ES-I3 (cell line): Measurements from ENCODE around the gene SERF2.
A peak's percentile ranks its signal among the peaks of the same experiment; 100 is the strongest.
"Not testable (repeated sequence)": the region's sequence is repeated elsewhere in the genome, so short reads cannot be mapped to it uniquely, and the experiment has no call there.

ENCODE experiments used
- H3K36me3 ChIP-seq: 2 replicates; pipeline ENCODE4 v1.6.1; 2013; ENCODE audit warnings: mild to moderate bottlenecking, low read length, control low read depth, moderate library complexity; ENCODE audit not compliant: insufficient read depth
- H3K4me1 ChIP-seq: 2 replicates; pipeline ENCODE4 v1.6.1; 2013; ENCODE audit warnings: mild to moderate bottlenecking, control low read depth, low read length; ENCODE audit not compliant: insufficient read depth
- H3K9ac ChIP-seq: 2 replicates; pipeline ENCODE4 v1.6.1; 2013; ENCODE audit warnings: low read depth, mild to moderate bottlenecking, low read length, moderate library complexity
- H3K9me3 ChIP-seq: 2 replicates; pipeline ENCODE4 v1.6.1; 2013; ENCODE audit warnings: mild to moderate bottlenecking, low read length, moderate library complexity; ENCODE audit not compliant: control insufficient read depth, insufficient read depth

Gene SERF2

DNA sequence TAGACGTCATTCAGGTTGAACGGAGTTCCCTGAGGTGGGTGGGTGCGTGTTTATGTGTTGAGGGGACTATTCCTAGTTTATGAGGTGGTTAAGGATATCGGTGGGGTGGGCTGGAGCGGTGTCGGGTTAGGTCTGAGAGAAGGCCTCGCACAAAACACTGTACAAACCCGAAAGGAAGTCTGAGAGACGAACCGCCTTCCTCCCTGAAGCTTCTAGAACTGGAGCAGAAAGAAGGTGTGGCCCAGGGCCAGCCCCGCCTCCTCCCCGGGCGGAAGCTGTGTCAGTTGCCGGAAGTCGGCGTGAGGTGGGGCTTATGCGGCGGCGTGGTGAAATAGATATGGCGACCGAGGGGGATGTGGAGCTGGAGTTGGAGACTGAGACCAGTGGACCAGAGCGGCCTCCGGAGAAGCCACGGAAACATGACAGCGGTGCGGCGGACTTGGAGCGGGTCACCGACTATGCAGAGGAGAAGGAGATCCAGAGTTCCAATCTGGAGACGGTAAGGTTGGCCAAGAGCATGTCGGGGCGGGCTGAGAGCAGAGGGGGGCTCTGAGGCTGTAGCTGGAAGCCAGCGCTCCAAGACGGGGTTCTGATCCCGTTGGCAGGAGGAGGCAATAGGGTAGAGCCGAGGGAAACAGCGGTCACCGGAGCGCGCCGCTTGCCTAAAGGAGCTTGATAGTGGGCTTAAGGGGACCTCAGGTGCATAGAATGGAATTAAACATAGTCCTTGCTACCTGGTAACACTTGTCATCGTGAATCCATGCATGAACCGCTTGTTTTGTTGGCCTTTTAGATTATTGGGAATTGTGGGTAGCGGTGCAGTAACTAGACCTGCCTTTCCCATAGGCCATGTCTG, 8.4 kb downstream of the SERF2 start, which contains the start of gene HYPK:
Gene HYPK (plus strand): TSS at position 314 of the 856 bp plus-strand sequence. CDS start 24 bp downstream, at position 338.
- H3K9me3 ChIP-seq, result no peaks in the 10 kb centered on the region
- peak within 1 kb of the TSS; percentile 79 for H3K9ac ChIP-seq
- H3K36me3 ChIP-seq, result peaks cover 9% of the 10 kb centered on the region
- H3K4me1 ChIP-seq, result peaks cover 4% of the 10 kb centered on the region; the same call in 1 of the 2 replicates

GRCh38 chr15:43802676-43803075, 10.6 kb downstream of the SERF2 start:
- not testable (repeated sequence) for H3K9ac ChIP-seq, H3K4me1 ChIP-seq, H3K9me3 ChIP-seq
- H3K36me3 ChIP-seq, result peaks cover 16% of the 10 kb centered on the region

DNA sequence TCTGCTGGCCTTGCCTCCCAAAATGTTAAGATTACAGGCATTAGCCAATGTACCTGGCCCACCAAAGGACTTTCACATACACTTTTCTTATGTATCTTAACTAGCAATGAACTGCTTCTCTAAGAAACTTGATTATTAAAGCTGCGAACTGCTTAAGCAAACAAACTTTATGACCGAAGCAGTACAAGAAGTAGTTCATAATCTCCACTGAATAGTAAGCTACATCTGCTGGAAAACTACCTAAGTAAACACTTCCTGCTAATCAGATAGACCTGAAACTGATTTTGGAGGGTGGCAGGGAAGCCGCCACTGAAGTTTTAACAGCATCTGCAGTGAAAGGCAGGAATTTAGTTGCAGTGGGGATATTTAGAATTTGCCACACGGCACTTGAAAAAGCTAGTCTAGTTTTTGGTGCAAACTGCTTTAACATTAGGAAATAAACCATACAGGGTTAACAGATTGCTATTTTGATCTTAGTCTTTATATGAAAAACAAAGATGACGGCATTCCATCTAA, 16.4 kb downstream of the SERF2 start:
- Histone ChIP-seq H3K9ac (no peak overlapping the region), H3K9me3 (no peaks in the 10 kb centered on the region), H3K36me3 (peaks cover 41% of the 10 kb centered on the region), H3K4me1 (no peaks in the 10 kb centered on the region)

- Histone ChIP-seq H3K36me3 (peaks cover 44% of the 10 kb centered on the region), H3K9ac (no peak overlapping the region), H3K4me1 (no peaks in the 10 kb centered on the region), H3K9me3 (no peaks in the 10 kb centered on the region)
These were observed 17.0 kb downstream of the SERF2 start for GRCh38 chr15:43808960-43809678.

GRCh38 chr15:43815064-43815463, 22.9 kb downstream of the SERF2 start:
- not testable (repeated sequence) for H3K9me3 ChIP-seq, H3K9ac ChIP-seq, H3K4me1 ChIP-seq
- peaks cover 13% of the 10 kb centered on the region for H3K36me3 ChIP-seq

GRCh38 chr15:43821505-43821904, 29.4 kb downstream of the SERF2 start:
- no peaks in the 10 kb centered on the region; the same call in 1 of the 2 replicates for H3K36me3 ChIP-seq
- no peak overlapping the region for H3K9ac ChIP-seq
- H3K9me3 ChIP-seq, result no peaks in the 10 kb centered on the region
- no peaks in the 10 kb centered on the region for H3K4me1 ChIP-seq

GRCh38 chr15:43824302-43825246, 32.5 kb downstream of the SERF2 start, which contains the start of gene MFAP1:
TSS of gene MFAP1 (minus strand) at chr15:43824690. CDS start at chr15:43824569, 121 bp downstream.
- Histone ChIP-seq H3K4me1 (no peaks in the 10 kb centered on the region), H3K9ac (peak within 1 kb of the TSS; percentile 92), H3K9me3 (no peaks in the 10 kb centered on the region), H3K36me3 (no peaks in the 10 kb centered on the region; the same call in 1 of the 2 replicates)

DNA sequence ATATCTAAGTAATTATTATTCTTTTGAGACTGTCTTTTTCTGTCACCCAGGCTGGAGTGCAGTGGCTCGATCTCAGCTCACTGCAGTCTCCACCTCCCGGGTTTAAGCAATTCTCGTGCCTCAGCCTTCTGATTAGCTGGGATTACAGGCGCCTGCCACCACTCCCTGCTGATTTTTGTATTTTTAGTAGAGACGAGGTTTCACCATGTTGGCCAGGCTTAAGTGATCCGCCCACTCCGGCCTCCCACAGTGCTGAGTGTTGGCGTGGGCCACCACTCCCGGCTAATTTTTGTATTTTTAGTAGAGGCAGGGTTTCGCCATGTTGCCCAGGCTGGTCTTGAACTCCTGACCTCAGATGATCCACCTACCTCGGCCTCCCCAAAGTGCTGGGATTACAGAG, 33.2 kb downstream of the SERF2 start:
- H3K36me3 ChIP-seq, H3K9me3 ChIP-seq, H3K4me1 ChIP-seq, H3K9ac ChIP-seq: not testable (repeated sequence)

GRCh38 chr15:43826029-43826507, 33.9 kb downstream of the SERF2 start:
- H3K36me3 ChIP-seq, result no peaks in the 10 kb centered on the region; the same call in 1 of the 2 replicates
- H3K9me3 ChIP-seq, result no peaks in the 10 kb centered on the region
- H3K4me1 ChIP-seq, result no peaks in the 10 kb centered on the region
- H3K9ac ChIP-seq, result peak overlapping the region; percentile 49; the same call in 1 of the 2 replicates

DNA sequence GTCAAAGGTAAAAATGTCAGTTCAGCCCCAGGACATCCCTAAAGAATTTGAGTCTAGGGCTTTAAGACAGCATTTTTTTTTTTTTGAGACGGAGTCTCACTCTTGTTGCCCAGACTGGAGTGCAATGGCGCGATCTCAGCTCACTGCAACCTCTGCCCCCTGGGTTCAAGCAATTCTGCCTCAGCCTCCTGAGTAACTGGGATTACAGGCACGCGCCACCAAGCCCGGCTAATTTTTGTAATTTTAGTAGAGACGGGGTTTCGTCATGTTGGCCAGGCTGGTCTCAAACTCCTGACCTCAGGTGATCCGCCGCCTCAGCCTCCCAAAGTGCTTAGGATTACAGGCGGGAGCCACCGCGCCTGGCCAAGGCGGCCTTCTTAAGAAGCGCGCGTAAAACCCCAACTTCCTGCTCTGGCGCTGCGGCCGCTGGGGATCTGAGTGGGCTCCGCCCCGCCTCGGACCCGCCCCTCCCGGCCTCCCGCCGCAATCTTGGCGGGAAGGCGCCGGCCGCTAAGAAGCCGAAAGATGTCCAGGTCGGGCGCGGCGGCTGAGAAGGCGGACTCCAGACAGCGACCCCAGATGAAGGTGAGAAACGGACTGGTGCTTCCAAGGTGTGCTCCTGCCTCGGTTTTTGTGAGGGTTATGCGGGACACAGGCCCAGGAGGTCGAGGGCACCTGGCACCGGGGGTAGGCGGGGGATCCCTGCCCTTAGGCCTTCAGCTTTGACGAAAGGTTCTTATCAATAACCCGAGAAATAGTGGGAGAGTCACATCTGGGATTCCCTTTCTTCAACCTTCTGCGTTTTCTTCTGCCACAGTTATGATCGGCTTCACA, 34.6 kb downstream of the SERF2 start, which contains the start of gene WDR76:
Gene WDR76 (plus strand): TSS at position 495 of the 834 bp plus-strand sequence. CDS start 31 bp downstream, at position 526.
- H3K36me3 ChIP-seq, result no peaks in the 10 kb centered on the region
- no peaks in the 10 kb centered on the region for H3K4me1 ChIP-seq
- peak within 1 kb of the TSS; percentile 49 for H3K9ac ChIP-seq
- H3K9me3 ChIP-seq, result no peaks in the 10 kb centered on the region

DNA sequence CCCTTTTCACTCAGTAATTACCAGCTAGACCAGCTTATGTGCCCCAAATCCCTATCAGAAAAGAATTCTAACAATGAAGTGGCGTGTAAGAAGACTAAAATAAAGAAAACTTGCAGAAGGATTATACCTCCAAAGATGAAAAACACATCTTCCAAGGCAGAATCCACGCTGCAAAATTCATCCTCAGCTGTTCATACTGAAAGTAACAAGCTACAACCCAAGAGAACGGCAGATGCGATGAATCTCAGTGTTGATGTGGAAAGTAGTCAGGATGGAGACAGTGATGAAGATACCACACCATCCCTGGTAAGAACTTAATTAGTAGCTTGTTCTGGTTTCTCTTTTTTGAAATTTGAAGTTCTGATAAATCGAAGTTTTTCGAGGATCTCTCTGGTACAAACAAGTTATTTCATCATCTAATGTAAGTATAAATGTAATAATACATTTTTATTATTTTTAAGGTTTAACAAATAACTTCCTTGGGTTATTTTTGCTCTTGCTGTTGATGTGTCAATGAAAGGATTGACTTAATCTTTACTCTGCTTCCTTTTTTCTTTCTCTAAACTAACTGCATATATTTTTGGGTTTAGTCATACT, 36.0 kb downstream of the SERF2 start:
- Histone ChIP-seq H3K36me3 (0 out of 2 replicates have a peak, but pooled peaks cover 4% of the 10 kb centered on the region), H3K4me1 (no peaks in the 10 kb centered on the region), H3K9ac (no peak overlapping the region), H3K9me3 (no peaks in the 10 kb centered on the region)

GRCh38 chr15:43829951-43830540, 37.9 kb downstream of the SERF2 start:
- H3K4me1 ChIP-seq, H3K36me3 ChIP-seq, H3K9me3 ChIP-seq, H3K9ac ChIP-seq: not testable (repeated sequence)
